ENCODE results near the gene DSC2.

DNA sequence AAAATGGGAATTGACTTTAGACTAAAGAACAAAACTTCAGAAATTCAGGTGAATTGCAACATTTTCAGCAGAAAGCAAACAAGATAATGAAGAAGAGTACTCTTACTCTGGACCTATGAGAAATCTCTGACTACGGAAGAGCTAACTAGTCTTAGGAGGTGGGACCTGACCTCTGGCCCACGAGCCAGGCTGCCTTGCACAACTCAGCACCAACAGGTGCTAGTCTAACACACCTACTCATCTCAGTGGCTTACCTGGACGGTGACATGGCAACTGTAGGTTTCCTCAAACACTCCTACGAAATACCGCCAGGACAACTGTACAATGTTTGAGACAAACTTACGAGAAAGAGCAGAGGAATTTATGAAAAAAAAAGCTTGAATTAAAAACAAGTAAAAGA lies 56.6 kb downstream of the DSC2 start:
- TF ChIP-seq, protein P1, sequence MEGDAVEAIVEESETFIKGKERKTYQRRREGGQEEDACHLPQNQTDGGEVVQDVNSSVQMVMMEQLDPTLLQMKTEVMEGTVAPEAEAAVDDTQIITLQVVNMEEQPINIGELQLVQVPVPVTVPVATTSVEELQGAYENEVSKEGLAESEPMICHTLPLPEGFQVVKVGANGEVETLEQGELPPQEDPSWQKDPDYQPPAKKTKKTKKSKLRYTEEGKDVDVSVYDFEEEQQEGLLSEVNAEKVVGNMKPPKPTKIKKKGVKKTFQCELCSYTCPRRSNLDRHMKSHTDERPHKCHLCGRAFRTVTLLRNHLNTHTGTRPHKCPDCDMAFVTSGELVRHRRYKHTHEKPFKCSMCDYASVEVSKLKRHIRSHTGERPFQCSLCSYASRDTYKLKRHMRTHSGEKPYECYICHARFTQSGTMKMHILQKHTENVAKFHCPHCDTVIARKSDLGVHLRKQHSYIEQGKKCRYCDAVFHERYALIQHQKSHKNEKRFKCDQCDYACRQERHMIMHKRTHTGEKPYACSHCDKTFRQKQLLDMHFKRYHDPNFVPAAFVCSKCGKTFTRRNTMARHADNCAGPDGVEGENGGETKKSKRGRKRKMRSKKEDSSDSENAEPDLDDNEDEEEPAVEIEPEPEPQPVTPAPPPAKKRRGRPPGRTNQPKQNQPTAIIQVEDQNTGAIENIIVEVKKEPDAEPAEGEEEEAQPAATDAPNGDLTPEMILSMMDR (IDR thresholded peaks at IDR 0.05) = no peak
- no peak for TF ChIP-seq POLR2AphosphoS5 (IDR thresholded peaks at IDR 0.05)
